ENCODE data around the gene RIPPLY1. TPM values are rescaled to one million over a fixed set of nuclear protein-coding genes. Genes with fewer than 3 reads are reported as not detected.

RIPPLY1 gene
- polyA plus RNA-seq, 1 of the 3 experiments (the other 2 are of a cell fraction), result 0.08 TPM

DNA sequence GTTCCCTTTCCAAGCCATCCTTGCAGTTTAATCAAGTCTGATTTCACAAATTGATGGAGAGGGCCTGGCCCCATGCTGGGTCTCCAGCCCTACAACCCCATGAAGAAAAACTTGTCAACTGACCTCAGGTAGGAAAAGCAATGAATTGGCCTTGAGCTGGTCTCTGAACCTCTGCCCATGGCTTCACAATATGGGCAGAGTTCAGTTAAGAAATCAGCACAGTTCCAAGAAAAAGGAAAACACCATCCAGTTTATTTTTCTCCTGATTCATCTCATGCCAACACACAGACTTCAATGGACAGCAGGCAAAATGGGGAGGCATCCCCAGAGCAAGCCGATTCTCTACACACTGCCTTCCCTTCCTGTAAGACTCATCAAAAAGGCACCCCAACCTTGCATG lies 3.3 kb downstream of the RIPPLY1 start:
- H3K9me2 ChIP-seq, result no peaks in the 10 kb centered on the region
- H2AFZ ChIP-seq (ENCODE audit: low read depth), result no peak overlapping the region
- H3K4me1 ChIP-seq (ENCODE audit: control insufficient read depth in 1 of 2, insufficient read depth in 2 of 2, low read depth in 1 of 2, low read length in 1 of 2), result peaks cover 0 to 9% of the 10 kb centered on the region in 2 experiments; a peak in 2 of 4 replicates
- no peak for DNase-seq
- no peak for TF ChIP-seq RCOR1 (IDR thresholded peaks at IDR 0.05; ENCODE audit: low read length)
- TF ChIP-seq RFX5 (IDR thresholded peaks at IDR 0.05; ENCODE audit: low read length), result no peak
- no peak for TF ChIP-seq TCF12 (IDR thresholded peaks at IDR 0.05)
- TF ChIP-seq FOSL2 (IDR thresholded peaks at IDR 0.05; ENCODE audit: borderline replicate concordance, low read depth), result no peak
- no peak for TF ChIP-seq YY1 (IDR thresholded peaks at IDR 0.05; ENCODE audit: low read depth)
- no peak for TF ChIP-seq ELF1 (IDR thresholded peaks at IDR 0.05)
- TF ChIP-seq, protein P1, sequence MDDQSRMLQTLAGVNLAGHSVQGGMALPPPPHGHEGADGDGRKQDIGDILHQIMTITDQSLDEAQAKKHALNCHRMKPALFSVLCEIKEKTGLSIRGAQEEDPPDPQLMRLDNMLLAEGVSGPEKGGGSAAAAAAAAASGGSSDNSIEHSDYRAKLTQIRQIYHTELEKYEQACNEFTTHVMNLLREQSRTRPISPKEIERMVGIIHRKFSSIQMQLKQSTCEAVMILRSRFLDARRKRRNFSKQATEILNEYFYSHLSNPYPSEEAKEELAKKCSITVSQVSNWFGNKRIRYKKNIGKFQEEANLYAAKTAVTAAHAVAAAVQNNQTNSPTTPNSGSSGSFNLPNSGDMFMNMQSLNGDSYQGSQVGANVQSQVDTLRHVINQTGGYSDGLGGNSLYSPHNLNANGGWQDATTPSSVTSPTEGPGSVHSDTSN (IDR thresholded peaks at IDR 0.05), result no peak
- no peak for TF ChIP-seq EP300 (IDR thresholded peaks at IDR 0.05; ENCODE audit: borderline replicate concordance in 1 of 2, low read depth in 1 of 2, low read length in 1 of 2)
- TF ChIP-seq EZH2phosphoT487 (IDR thresholded peaks at IDR 0.05; ENCODE audit: borderline replicate concordance, low read depth), result no peak
- TF ChIP-seq, protein P2, sequence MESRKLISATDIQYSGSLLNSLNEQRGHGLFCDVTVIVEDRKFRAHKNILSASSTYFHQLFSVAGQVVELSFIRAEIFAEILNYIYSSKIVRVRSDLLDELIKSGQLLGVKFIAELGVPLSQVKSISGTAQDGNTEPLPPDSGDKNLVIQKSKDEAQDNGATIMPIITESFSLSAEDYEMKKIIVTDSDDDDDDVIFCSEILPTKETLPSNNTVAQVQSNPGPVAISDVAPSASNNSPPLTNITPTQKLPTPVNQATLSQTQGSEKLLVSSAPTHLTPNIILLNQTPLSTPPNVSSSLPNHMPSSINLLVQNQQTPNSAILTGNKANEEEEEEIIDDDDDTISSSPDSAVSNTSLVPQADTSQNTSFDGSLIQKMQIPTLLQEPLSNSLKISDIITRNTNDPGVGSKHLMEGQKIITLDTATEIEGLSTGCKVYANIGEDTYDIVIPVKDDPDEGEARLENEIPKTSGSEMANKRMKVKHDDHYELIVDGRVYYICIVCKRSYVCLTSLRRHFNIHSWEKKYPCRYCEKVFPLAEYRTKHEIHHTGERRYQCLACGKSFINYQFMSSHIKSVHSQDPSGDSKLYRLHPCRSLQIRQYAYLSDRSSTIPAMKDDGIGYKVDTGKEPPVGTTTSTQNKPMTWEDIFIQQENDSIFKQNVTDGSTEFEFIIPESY (IDR thresholded peaks at IDR 0.05; ENCODE audit: borderline replicate concordance, low read depth), result no peak
- no peak for TF ChIP-seq MXI1 (IDR thresholded peaks at IDR 0.05; ENCODE audit: low read depth, low read length)
- no peak for TF ChIP-seq POLR2AphosphoS5 (IDR thresholded peaks at IDR 0.05; ENCODE audit: low read depth, low read length)
- no peak for TF ChIP-seq SMC3 (IDR thresholded peaks at IDR 0.05; ENCODE audit: low read depth, low read length)
- TF ChIP-seq, protein P3, sequence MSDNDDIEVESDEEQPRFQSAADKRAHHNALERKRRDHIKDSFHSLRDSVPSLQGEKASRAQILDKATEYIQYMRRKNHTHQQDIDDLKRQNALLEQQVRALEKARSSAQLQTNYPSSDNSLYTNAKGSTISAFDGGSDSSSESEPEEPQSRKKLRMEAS (IDR thresholded peaks at IDR 0.05; ENCODE audit: low read depth), result no peak
- no peak for TF ChIP-seq SIN3A (IDR thresholded peaks at IDR 0.05; ENCODE audit: borderline replicate concordance, low read depth, low read length)
- no peak for TF ChIP-seq JUND (IDR thresholded peaks at IDR 0.05)
- TF ChIP-seq NRF1 (IDR thresholded peaks at IDR 0.05; ENCODE audit: low read depth, low read length), result no peak
- TF ChIP-seq FOXJ3 (CRISPR knock-in tag; IDR thresholded peaks at IDR 0.05), result no peak
- TF ChIP-seq, protein P4, sequence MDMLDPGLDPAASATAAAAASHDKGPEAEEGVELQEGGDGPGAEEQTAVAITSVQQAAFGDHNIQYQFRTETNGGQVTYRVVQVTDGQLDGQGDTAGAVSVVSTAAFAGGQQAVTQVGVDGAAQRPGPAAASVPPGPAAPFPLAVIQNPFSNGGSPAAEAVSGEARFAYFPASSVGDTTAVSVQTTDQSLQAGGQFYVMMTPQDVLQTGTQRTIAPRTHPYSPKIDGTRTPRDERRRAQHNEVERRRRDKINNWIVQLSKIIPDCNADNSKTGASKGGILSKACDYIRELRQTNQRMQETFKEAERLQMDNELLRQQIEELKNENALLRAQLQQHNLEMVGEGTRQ (IDR thresholded peaks at IDR 0.05; ENCODE audit: borderline replicate concordance, low read depth, low read length), result no peak
- TF ChIP-seq, protein P5, sequence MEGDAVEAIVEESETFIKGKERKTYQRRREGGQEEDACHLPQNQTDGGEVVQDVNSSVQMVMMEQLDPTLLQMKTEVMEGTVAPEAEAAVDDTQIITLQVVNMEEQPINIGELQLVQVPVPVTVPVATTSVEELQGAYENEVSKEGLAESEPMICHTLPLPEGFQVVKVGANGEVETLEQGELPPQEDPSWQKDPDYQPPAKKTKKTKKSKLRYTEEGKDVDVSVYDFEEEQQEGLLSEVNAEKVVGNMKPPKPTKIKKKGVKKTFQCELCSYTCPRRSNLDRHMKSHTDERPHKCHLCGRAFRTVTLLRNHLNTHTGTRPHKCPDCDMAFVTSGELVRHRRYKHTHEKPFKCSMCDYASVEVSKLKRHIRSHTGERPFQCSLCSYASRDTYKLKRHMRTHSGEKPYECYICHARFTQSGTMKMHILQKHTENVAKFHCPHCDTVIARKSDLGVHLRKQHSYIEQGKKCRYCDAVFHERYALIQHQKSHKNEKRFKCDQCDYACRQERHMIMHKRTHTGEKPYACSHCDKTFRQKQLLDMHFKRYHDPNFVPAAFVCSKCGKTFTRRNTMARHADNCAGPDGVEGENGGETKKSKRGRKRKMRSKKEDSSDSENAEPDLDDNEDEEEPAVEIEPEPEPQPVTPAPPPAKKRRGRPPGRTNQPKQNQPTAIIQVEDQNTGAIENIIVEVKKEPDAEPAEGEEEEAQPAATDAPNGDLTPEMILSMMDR (IDR thresholded peaks at IDR 0.05), result no peak
- H4K20me1 ChIP-seq (ENCODE audit: insufficient read depth), result no peaks in the 10 kb centered on the region
- ChIA-PET POLR2A (no interaction called here), CTCF (no interaction called here)
- H3K27ac ChIP-seq (ENCODE audit: low read depth in 2 of 2, low read length in 1 of 2), result no peak overlapping the region
- no peaks in the 10 kb centered on the region for H3K9me3 ChIP-seq
- no peaks in the 10 kb centered on the region for H3K79me2 ChIP-seq (ENCODE audit: insufficient read depth)
- WGBS (ENCODE audit: low lambda C conversion rate), result 14% methylated on average over 1 of the region's 1 CpG
- no peak overlapping the region for H3K4me3 ChIP-seq (ENCODE audit: low read depth in 2 of 2, low read length in 1 of 2)
- no peak overlapping the region for H3K4me2 ChIP-seq
- no peaks in the 10 kb centered on the region for H3K36me3 ChIP-seq (replicated peaks in 1 of 2; ENCODE audit: control insufficient read depth in 1 of 2, insufficient read depth in 2 of 2, low read length in 1 of 2)
- no peaks in the 10 kb centered on the region for H3F3A ChIP-seq (replicated peaks; ENCODE audit: insufficient read depth)
- peaks cover 8% of the 10 kb centered on the region; the same call in 1 of the 2 replicates for H3K27me3 ChIP-seq (ENCODE audit: insufficient read depth)
- H3K9ac ChIP-seq, result no peak overlapping the region

All from SK-N-SH (cell line).